Measurements from ENCODE around the gene MYL9.

MYL9 gene

DNA sequence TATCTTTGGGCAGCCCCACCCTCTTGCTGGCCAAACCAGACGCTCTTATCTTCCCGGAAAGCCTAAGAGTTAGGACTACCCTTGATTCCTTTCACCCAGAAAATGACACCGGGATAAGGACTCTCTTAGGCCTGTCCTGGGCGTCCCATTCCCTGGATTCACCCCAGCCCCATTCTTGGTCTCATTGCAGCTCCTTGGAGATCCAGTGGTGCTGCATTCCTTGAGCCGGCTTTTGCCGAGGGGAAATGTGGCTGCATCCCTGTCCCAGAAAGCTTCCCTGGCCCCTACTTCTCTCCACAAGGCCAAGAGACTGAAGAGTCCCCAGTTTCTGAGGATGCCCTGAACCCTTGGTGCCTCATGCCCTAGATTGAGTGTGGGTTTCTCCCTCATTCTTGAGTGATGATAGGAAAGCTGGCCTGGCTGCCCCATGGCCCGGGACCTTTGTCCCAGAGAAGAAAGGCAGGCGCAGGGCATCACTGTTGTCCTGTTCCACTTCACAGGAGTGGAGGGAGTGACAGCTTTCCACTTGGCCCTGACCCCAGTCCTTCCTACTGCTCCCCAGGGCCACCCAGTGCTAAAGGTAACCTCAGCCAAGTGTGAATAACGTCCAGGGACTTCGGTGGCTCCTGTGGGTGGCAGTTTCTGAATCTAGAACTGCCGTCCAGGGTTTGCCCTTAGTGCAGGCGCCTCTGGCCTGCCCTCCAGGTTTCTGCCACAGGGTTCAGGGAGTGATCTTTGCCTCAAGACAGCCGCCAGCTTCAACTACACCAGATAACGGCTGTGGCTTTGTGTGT is 42.7 kb upstream of the MYL9 start:
- peaks cover 10% of the 10 kb centered on the region; the same call in 1 of the 2 replicates for H4K20me1 ChIP-seq (ENCODE audit: insufficient read depth, low read length)
- no peak overlapping the region for H3K4me3 ChIP-seq (ENCODE audit: low read depth in 1 of 2, low read length in 2 of 2)
- no peaks in the 10 kb centered on the region for H3K27me3 ChIP-seq (ENCODE audit: insufficient read depth, low read length, poor library complexity)
- no peaks in the 10 kb centered on the region for H3K4me1 ChIP-seq (ENCODE audit: insufficient read depth, low read length)
- no peak overlapping the region for H3K27ac ChIP-seq (ENCODE audit: low read length)
- H3K9me3 ChIP-seq (ENCODE audit: insufficient read depth, low read length, severe bottlenecking), result no peaks in the 10 kb centered on the region
- peaks cover 4% of the 10 kb centered on the region; the same call in 1 of the 2 replicates for H3K79me2 ChIP-seq (ENCODE audit: insufficient read depth, low read length)
- H3K9ac ChIP-seq (ENCODE audit: low read depth, low read length), result no peak overlapping the region
- H2AFZ ChIP-seq (ENCODE audit: low read depth, low read length), result no peak overlapping the region
- TF ChIP-seq EZH2 (IDR thresholded peaks at IDR 0.05; ENCODE audit: borderline replicate concordance, low read depth, low read length, severe bottlenecking), result no peak
- TF ChIP-seq, protein P1, sequence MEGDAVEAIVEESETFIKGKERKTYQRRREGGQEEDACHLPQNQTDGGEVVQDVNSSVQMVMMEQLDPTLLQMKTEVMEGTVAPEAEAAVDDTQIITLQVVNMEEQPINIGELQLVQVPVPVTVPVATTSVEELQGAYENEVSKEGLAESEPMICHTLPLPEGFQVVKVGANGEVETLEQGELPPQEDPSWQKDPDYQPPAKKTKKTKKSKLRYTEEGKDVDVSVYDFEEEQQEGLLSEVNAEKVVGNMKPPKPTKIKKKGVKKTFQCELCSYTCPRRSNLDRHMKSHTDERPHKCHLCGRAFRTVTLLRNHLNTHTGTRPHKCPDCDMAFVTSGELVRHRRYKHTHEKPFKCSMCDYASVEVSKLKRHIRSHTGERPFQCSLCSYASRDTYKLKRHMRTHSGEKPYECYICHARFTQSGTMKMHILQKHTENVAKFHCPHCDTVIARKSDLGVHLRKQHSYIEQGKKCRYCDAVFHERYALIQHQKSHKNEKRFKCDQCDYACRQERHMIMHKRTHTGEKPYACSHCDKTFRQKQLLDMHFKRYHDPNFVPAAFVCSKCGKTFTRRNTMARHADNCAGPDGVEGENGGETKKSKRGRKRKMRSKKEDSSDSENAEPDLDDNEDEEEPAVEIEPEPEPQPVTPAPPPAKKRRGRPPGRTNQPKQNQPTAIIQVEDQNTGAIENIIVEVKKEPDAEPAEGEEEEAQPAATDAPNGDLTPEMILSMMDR (IDR thresholded peaks at IDR 0.05; ENCODE audit: borderline replicate concordance, extremely low read depth, low read length, poor library complexity, severe bottlenecking), result no peak
- no peak overlapping the region for H3K4me2 ChIP-seq (ENCODE audit: insufficient read depth, low read length)
- ATAC-seq (ENCODE audit: insufficient read depth, low read depth) (no peak), DNase-seq (no peak)
- peaks cover 44% of the 10 kb centered on the region for H3K36me3 ChIP-seq (ENCODE audit: insufficient read depth, low read length)

DNA sequence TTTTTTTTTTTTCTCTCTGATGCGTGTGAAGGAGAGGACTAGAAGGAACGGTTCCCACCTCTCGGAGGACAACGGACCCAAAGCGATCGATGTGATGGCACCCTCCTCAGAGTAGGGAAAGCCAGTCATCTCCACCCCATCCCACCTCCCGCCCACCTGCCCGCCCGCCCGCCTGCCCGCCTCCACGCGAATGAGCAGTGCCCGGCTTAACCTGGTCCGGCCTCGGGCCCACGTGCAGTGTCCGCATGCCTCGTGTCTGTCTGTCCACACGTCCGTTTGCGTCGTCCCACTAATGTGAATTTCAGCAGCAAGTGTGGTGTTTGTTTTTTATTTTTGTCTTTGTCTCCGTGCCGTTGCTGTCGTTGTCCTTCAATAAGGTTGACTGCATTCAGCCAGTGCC is 42.1 kb upstream of the MYL9 start:
- TF ChIP-seq, protein P1 (IDR thresholded peaks at IDR 0.05; ENCODE audit: borderline replicate concordance, extremely low read depth, low read length, poor library complexity, severe bottlenecking), result no peak
- TF ChIP-seq EZH2 (IDR thresholded peaks at IDR 0.05; ENCODE audit: borderline replicate concordance, low read depth, low read length, severe bottlenecking), result no peak
- H3K9ac ChIP-seq (ENCODE audit: low read depth, low read length), result no peak overlapping the region
- H3K79me2 ChIP-seq (ENCODE audit: insufficient read depth, low read length), result peaks cover 4% of the 10 kb centered on the region; the same call in 1 of the 2 replicates
- no peak overlapping the region for H3K4me2 ChIP-seq (ENCODE audit: insufficient read depth, low read length)
- DNase-seq (no peak), ATAC-seq (ENCODE audit: insufficient read depth, low read depth) (no peak)
- no peak overlapping the region for H3K4me3 ChIP-seq (ENCODE audit: low read depth in 1 of 2, low read length in 2 of 2)
- no peaks in the 10 kb centered on the region for H3K9me3 ChIP-seq (ENCODE audit: insufficient read depth, low read length, severe bottlenecking)
- H3K36me3 ChIP-seq (ENCODE audit: insufficient read depth, low read length), result peaks cover 46% of the 10 kb centered on the region
- no peak overlapping the region for H2AFZ ChIP-seq (ENCODE audit: low read depth, low read length)
- H4K20me1 ChIP-seq (ENCODE audit: insufficient read depth, low read length), result peaks cover 10% of the 10 kb centered on the region; the same call in 1 of the 2 replicates
- no peak overlapping the region for H3K27ac ChIP-seq (ENCODE audit: low read length)
- no peaks in the 10 kb centered on the region for H3K27me3 ChIP-seq (ENCODE audit: insufficient read depth, low read length, poor library complexity)
- H3K4me1 ChIP-seq (ENCODE audit: insufficient read depth, low read length), result no peaks in the 10 kb centered on the region

- Histone ChIP-seq H3K27ac (ENCODE audit: low read length) (no peak overlapping the region), H4K20me1 (ENCODE audit: insufficient read depth, low read length) (peaks cover 7% of the 10 kb centered on the region; the same call in 1 of the 2 replicates), H2AFZ (ENCODE audit: low read depth, low read length) (no peak overlapping the region), H3K4me2 (ENCODE audit: insufficient read depth, low read length) (no peak overlapping the region), H3K79me2 (ENCODE audit: insufficient read depth, low read length) (peaks cover 4% of the 10 kb centered on the region; the same call in 1 of the 2 replicates), H3K4me3 (ENCODE audit: low read depth in 1 of 2, low read length in 2 of 2) (no peak overlapping the region), H3K9ac (ENCODE audit: low read depth, low read length) (no peak overlapping the region), H3K9me3 (ENCODE audit: insufficient read depth, low read length, severe bottlenecking) (no peaks in the 10 kb centered on the region), H3K36me3 (ENCODE audit: insufficient read depth, low read length) (peaks cover 50% of the 10 kb centered on the region), H3K27me3 (ENCODE audit: insufficient read depth, low read length, poor library complexity) (no peaks in the 10 kb centered on the region), H3K4me1 (ENCODE audit: insufficient read depth, low read length) (no peaks in the 10 kb centered on the region)
- ATAC-seq (ENCODE audit: insufficient read depth, low read depth) (no peak), DNase-seq (no peak)
- TF ChIP-seq EZH2 (IDR thresholded peaks at IDR 0.05; ENCODE audit: borderline replicate concordance, low read depth, low read length, severe bottlenecking), result no peak
- TF ChIP-seq, protein P1 (IDR thresholded peaks at IDR 0.05; ENCODE audit: borderline replicate concordance, extremely low read depth, low read length, poor library complexity, severe bottlenecking), result no peak
Measured at GRCh38 chr20:36499723-36500501, 41.4 kb upstream of the MYL9 start.
